Stimulated activated CD4-positive, alpha-beta T cell treated with anti-CD3 and anti-CD28 coated beads, Interleukin-1b, Interleukin-23, amount 100 ng/mL, for 1 hour (primary cell): Measurements from ENCODE around the gene MT1M.
"Not testable (repeated sequence)": the region's sequence is repeated elsewhere in the genome, so short reads cannot be mapped to it uniquely, and the experiment has no call there.

Source experiments
- DNase-seq, 2 donors: peaks; one replicate each; pipeline ENCODE4 v3.0.0-alpha.2; 2020; ENCODE audit warnings: low read depth in 2 of 2

MT1M gene

DNA sequence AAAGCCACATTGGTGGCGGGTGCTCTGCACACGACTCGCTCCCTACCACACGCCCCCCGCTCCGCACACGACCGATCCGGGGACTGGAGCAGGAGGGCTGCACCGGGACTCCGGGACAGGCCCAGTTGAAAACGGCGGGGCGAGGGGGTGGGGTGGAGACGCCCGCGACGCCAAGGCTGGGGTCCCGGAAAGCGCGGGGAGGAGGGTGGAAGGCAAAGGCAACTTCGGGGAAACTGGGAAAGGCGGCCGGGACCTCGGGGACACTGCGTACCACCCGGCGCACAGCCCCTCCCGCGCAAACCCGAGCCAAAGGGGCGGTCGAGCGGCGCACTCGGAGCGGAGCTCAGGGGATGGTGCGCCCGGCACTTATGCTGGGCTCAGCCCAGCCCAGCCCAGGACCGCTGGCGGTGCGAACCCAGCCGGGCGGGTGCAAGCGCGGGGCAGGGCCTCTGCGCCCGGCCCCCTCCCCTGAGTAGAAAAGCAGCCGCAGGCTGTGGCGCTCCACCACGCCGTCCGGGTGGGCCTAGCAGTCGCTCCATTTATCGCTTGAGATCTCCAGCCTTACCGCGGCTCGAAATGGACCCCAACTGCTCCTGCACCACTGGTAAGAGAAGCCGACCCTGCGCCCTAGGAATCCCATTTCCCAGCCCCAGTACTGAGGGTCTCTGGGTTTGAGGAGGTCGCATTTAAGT is at the start of gene MT1M:
Gene MT1M, plus strand, starts transcription at position 504 of the 692 bp plus-strand sequence. Its CDS starts 73 bp downstream, at position 577.
- DNase-seq: no peak

DNA sequence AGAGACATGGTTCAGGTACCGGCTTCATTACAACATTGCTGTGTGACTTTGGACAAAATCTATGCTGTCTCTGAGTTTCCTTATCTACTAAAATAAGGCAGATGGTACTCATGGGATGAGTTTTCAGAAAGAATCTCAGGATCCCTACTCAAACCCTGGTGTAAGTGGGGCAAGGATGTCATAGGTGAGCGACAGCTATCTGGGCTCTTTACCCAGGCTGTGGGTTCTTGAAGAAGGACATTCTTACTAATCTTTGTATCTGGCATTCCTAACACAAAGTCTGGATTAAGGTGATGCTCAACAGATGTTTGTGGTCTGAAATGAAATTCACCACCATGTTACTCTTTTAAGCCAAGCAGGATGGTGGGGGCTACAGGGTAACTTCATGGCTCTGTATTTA is 49.5 kb upstream of the MT1M start:
- DNase-seq: not testable (repeated sequence)

- no peak for DNase-seq
These were observed 48.9 kb upstream of the MT1M start for GRCh38 chr16:56583351-56584168.

DNA sequence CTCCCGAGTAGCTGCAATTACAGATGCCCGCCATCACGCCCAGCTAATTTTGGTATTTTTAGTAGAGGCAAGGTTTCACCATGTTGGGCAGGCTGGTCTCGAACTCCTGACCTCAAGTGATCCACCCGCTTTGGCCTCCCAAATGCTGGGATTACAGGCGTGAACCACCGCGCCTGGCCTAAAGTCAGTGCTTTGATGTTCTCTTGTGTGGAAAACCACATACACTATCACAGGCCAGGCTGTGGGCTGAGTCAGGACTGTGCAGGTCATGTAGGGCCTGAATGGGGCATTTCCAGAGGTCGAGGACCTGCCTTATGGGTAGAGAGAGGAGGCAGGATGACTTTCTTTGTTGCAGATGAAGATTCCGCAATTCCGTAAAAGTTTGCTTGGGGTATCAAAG is 48.2 kb upstream of the MT1M start:
- no peak for DNase-seq

DNA sequence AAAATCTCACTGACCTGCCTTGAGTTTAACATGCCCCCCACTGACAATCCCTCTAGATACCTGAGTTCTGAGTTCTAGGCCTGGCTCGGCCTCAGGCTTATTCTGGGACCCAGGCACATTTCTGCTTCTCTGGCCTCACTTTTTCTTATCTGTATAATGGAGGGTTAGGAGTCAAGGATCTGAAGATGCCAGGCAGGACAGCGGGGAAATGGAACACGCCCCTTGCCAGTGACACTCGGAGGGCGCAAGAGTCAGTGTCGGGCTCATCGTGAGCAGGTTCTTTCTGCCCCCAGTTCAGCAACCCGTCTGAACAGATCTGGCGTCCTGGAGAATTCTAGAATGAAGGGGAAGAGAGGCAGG is 43.7 kb upstream of the MT1M start:
- DNase-seq: no peak

DNA sequence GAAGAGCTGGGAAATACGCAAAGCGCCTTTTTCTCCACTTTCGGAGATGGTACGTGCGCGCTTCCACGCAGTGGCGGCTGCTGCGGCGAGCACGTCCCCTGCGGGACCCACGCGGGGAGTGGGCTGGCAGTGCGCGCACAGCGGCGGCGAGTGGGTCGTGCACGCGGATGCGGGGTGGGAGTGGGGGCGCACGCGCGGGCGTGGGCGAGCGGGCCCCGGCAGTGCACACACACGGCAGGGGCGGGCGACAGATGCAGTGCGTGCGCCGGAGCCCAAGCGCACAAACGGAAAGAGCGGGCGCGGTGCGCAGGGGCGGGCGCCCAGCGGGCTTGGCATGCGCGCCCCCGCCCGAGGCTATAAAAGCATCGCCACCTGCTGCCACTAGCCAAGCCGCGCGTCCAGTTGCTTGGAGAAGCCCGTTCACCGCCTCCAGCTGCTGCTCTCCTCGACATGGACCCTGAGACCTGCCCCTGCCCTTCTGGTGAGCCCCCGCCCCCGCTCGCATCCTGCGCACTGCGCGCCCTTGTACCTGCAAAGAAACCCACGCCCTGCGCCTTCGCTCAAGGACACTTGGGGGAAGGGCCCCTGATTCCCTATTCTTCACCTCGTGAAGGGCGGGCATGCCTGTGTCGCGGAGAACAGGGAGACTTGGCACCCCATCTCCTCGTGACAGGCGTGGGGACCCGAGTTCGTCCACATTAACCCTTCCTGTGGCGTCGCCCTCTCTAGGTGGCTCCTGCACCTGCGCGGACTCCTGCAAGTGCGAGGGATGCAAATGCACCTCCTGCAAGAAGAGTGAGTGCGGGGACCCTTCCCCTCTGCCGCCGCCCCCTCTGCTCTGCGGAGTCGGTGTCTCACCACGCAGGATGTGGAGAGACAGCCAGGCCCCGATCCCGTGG is 43.1 kb upstream of the MT1M start, which contains the start of gene MT3:
Gene MT3, plus strand, starts transcription at position 388 of the 899 bp plus-strand sequence. Its CDS starts 63 bp downstream, at position 451.
- no peak for DNase-seq

DNA sequence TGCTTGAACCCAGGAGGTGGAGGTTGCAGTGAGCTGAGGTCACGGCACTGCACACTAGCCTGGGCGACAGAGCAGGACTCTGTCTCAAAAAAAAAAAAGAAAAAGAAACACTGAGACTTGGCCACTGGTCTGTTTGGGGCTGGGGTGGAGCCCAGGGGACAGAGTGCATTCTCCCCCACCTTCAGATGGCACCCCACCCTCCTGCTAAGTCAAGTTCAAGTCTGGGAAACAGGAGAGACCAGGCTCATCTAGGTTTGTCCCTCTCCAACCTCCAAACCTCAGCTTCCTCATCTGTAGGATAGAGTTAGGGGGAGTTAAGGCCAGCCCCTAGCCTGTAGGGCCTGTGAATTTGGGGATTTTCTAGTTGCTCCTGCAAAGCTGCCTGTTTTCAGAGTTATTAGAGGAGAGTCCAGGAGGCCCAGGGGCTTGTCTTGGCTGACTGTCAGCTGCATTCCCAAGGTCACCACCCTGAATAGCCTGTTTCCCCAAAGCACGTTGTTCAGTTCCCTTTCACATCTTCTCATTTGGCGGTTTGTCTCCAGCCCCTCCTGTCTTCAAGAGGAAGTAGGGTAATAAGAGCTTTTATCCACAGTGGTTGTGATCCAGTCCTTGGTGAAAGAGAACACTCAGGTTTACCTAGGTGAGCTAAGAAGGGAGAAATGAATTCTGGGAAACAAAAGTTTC is 40.9 kb upstream of the MT1M start:
- no peak for DNase-seq

DNA sequence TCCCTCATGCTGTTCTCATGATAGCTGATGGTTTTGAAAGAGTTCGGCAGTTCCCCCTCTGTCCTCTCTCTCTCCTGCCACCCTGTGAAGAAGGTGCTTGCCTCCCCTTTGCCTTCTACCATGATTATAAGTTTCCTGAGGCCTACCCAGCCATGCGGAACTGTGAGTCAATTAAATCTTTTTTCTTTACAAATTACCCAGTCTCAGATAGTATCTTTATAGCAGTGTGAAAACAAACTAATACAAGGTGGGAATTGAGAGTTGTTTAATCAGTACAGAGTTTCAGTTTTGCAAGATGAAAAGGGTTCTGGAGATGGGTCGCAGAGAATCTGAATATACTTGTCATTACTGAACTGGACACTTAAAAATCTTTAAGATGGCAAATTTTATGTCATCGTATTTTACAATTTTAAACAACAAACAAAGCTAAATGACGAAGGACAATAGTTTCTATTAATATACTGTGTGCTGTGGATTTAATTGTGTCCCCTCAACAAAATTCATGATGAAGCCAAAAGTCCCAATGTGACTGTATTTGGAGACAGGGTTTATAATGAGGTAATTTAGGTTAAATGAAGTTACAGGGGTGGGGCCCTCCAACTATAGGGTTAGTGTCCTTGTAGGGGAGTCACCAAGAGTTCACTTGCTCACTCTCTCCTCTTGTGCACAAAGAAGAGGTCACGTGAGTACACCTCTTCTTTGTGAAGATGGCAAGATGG is 38.7 kb upstream of the MT1M start:
- DNase-seq: no peak

DNA sequence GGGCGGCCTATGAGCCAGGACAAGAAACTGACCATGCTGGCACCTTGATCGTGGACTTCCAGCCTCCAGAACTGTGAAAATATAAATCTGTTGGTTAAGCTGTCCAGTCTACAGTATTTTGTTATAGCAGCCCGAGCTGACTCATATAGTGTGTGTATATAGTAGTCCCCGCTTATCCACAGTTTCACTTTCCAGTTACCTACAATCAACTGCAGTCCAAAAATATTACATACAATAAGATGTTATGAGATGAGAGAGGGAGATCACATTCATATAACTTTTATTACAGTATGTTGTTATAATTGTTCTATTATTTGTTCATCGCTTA is 38.2 kb upstream of the MT1M start:
- no peak for DNase-seq

DNA sequence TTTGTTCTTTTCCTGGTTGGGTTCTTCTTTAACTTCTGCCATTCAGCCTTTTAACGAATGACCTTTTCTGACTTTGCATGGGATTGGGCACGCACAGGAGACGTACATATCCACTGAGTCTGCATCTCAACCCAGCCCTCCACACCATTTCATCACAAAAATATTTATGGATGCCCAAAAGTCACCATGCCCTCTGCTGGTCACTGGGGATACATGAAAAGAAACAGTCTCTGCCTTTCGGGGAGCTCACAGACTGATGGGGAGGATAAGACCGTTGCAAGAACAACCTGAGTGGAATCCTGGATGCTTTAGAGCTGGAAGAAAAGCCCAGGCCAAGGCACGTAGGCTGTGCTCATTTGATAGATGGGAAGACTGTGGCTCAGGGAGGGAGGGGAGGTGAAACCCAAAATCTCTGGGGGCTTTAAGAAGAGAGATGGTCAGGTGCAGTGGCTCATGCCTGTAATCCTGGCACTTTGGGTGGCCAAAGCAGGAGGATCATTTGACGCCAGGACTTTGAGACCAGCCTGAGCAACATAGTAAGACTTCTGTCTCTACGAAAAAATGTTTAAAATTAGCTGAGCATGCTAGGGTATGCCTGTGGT is 32.0 kb upstream of the MT1M start:
- no peak for DNase-seq

- no peak for DNase-seq
These were observed 31.1 kb upstream of the MT1M start for GRCh38 chr16:56601325-56601724.

GRCh38 chr16:56603589-56603988 is 28.9 kb upstream of the MT1M start:
- no peak for DNase-seq

DNA sequence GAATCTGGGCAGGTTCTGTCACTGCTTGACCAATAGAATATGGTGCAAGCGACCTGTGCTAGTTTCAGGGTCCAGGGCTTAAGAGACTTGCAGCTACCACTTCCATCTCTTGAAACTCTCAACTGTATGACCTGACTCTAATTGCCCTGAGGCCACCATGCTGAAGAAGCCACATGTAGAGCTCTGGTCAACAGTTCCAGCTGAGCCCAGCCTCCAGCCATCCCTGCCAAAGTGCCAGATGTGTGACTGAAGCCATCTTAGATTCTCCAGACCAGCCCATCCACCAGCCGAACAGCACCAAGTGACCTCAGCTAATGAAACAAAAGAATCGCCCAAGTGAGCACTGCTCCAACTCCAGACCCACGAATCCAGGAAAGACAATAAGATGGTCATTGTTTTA is 27.5 kb upstream of the MT1M start:
- DNase-seq: no peak

DNA sequence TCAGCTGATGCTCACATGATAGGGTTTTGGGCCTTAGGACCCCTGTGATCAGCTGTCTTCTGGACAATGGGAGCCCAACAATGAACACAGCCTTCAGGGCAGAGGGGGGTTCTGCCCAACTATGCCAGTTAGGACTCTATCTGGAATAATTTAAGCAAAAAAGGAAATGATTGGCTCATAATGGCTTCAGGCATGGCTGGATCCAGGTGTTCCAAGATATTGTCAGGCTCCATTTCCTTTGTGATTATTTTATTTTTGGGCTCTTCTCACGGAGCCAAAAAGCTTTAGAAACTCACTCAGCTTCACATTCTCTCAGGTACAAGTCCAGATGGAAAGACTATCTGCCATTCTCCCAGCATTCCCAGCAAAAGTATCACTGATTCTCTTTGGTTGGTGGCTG is 27.0 kb upstream of the MT1M start:
- DNase-seq: no peak

GRCh38 chr16:56606071-56606475 is 26.4 kb upstream of the MT1M start:
- no peak for DNase-seq

- DNase-seq: no peak
These were observed 25.9 kb upstream of the MT1M start for GRCh38 chr16:56606476-56607108.

- no peak for DNase-seq
These were observed 25.3 kb upstream of the MT1M start for GRCh38 chr16:56607109-56607618.

- DNase-seq: no peak
These were observed 24.8 kb upstream of the MT1M start for GRCh38 chr16:56607675-56608042.

DNA sequence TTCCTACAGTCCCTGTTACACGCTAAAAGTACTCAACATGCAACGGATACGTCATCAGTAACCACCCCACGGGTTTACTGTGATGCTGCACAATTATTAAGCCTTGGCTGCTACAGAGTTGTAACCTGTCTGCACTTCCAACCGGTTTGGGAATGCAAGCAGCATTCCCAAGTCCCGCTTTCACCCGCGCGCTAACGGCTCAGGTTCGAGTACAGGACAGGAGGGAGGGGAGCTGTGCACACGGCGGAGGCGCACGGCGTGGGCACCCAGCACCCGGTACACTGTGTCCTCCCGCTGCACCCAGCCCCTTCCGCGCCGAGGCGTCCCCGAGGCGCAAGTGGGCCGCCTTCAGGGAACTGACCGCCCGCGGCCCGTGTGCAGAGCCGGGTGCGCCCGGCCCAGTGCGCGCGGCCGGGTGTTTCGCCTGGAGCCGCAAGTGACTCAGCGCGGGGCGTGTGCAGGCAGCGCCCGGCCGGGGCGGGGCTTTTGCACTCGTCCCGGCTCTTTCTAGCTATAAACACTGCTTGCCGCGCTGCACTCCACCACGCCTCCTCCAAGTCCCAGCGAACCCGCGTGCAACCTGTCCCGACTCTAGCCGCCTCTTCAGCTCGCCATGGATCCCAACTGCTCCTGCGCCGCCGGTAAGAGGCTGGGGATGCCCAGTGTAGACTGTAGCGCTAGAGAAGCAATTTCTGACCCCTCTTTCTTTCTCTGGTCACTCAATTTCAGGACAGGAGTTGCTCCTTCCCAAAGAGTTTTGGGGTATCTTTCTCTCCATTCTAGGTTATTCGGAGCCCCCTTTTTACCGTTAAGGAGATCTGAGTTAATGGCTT is 24.2 kb upstream of the MT1M start, which contains the start of gene MT2A:
Gene MT2A, plus strand, starts transcription at position 542 of the 833 bp plus-strand sequence. Its CDS starts 72 bp downstream, at position 614.
- DNase-seq: peak; percentile 65 to 74
